WTC11 (cell line): ENCODE data around the gene SORCS2. TPM values are rescaled to one million over a fixed set of nuclear protein-coding genes. Genes with fewer than 3 reads are reported as not detected.

Experiments used
- ATAC-seq: fragments of 200-7000 bp; cut with Tn5 transposase; 2 replicates; pipeline ENCODE4 v1.10.0; 2021; ENCODE audit warnings: mild to moderate bottlenecking, moderate library complexity
- CTCF ChIA-PET: fragments of 300-600 bp; sonication (Branson Sonifier 250); formaldehyde crosslinking; loops from one replicate; lab custom pipeline; 2021; ENCODE audit warnings: antibody characterized with exemption; lab: Charles Lee
- POLR2A ChIA-PET: fragments of 350-600 bp; sonication (Branson Sonifier 250); formaldehyde crosslinking; loops from one replicate; lab custom pipeline; 2021; ENCODE audit warnings: antibody characterized with exemption; lab: Charles Lee
- DNase-seq: peaks from one replicate; pipeline ENCODE4 v3.0.0; 2021; ENCODE audit warnings: low spot score
- H3K27ac Mint-ChIP-seq: 2 replicates; pipeline ENCODE4 v1.8.0; 2021; ENCODE audit warnings: mixed read lengths
- H3K27me3 Mint-ChIP-seq: 2 replicates; pipeline ENCODE4 v1.8.0; 2021; ENCODE audit warnings: low read depth, mild to moderate bottlenecking, moderate library complexity, mixed read lengths
- H3K36me3 Mint-ChIP-seq: 2 replicates; pipeline ENCODE4 v1.8.0; 2021; ENCODE audit warnings: mixed read lengths
- H3K4me1 Mint-ChIP-seq: 2 replicates; pipeline ENCODE4 v1.8.0; 2022; ENCODE audit warnings: mixed read lengths
- H3K4me3 Mint-ChIP-seq: 2 replicates; pipeline ENCODE4 v1.8.0; 2021; ENCODE audit warnings: mild to moderate bottlenecking, moderate library complexity, mixed read lengths
- H3K9me3 Mint-ChIP-seq: 2 replicates; pipeline ENCODE4 v1.8.0; 2021; ENCODE audit warnings: mixed read lengths
- AR ChIP-seq: fragments of 250-450 bp; sonication (Bioruptor Pico); IDR thresholded peaks from 2 replicates; pipeline ENCODE4 v1.9.0; 2021; ENCODE audit warnings: mild to moderate bottlenecking
- ATF1 ChIP-seq: sonication (generic); formaldehyde crosslinking; IDR thresholded peaks from 2 replicates; pipeline ENCODE4 v1.8.1; 2023; ENCODE audit warnings: mild to moderate bottlenecking, moderate library complexity, missing genetic modification reagents
- CREM ChIP-seq: sonication (generic); formaldehyde crosslinking; IDR thresholded peaks from 2 replicates; pipeline ENCODE4 v1.8.1; 2022; ENCODE audit warnings: mild to moderate bottlenecking, missing genetic modification reagents, moderate library complexity
- ELF4 ChIP-seq: sonication (generic); formaldehyde crosslinking; IDR thresholded peaks from 2 replicates; pipeline ENCODE4 v1.8.1; 2022; ENCODE audit warnings: low read depth, mild to moderate bottlenecking, moderate library complexity, missing genetic modification reagents
- ESRRA ChIP-seq: sonication (generic); formaldehyde crosslinking; IDR thresholded peaks from 2 replicates; pipeline ENCODE4 v1.8.1; 2022; ENCODE audit warnings: mild to moderate bottlenecking, missing genetic modification reagents, borderline replicate concordance
- FOXP1 ChIP-seq: sonication (generic); formaldehyde crosslinking; IDR thresholded peaks from 2 replicates; pipeline ENCODE4 v1.8.0; 2022; ENCODE audit warnings: missing genetic modification reagents, mild to moderate bottlenecking, moderate library complexity, borderline replicate concordance
- IRF2 ChIP-seq: sonication (generic); formaldehyde crosslinking; IDR thresholded peaks from 2 replicates; pipeline ENCODE4 v1.8.0; 2022; ENCODE audit warnings: low read depth, missing genetic modification reagents, borderline replicate concordance
- JAZF1 ChIP-seq: fragments of 250-450 bp; sonication (Bioruptor Pico); IDR thresholded peaks from 2 replicates; pipeline ENCODE4 v1.9.0; 2021; ENCODE audit warnings: moderate library complexity, mild to moderate bottlenecking, inconsistent platforms
- KAT7 ChIP-seq: sonication (generic); formaldehyde crosslinking; IDR thresholded peaks from 2 replicates; pipeline ENCODE4 v1.8.1; 2023; ENCODE audit warnings: missing genetic modification reagents, mild to moderate bottlenecking, borderline replicate concordance
- OVOL2 ChIP-seq: fragments of 250-450 bp; sonication (Bioruptor Pico); IDR thresholded peaks from 2 replicates; pipeline ENCODE4 v1.9.0; 2021; ENCODE audit warnings: mild to moderate bottlenecking, borderline replicate concordance
- SMAD4 ChIP-seq: sonication (generic); formaldehyde crosslinking; IDR thresholded peaks from 2 replicates; pipeline ENCODE4 v1.8.0; 2022; ENCODE audit warnings: mild to moderate bottlenecking, missing genetic modification reagents
- TCF7 ChIP-seq: sonication (generic); formaldehyde crosslinking; IDR thresholded peaks from 2 replicates; pipeline ENCODE4 v1.8.0; 2022; ENCODE audit warnings: mild to moderate bottlenecking, low read depth, missing genetic modification reagents, moderate library complexity
- ZNF232 ChIP-seq: sonication (generic); formaldehyde crosslinking; IDR thresholded peaks from 2 replicates; pipeline ENCODE4 v1.8.0; 2022; ENCODE audit warnings: mild to moderate bottlenecking, missing genetic modification reagents
- ZNF263 ChIP-seq: sonication (generic); formaldehyde crosslinking; IDR thresholded peaks from 2 replicates; pipeline ENCODE4 v1.8.1; 2022; ENCODE audit warnings: low read depth, mild to moderate bottlenecking, moderate library complexity, missing genetic modification reagents
- ZNF512 ChIP-seq: sonication (generic); formaldehyde crosslinking; IDR thresholded peaks from 2 replicates; pipeline ENCODE4 v1.8.1; 2022; ENCODE audit warnings: missing genetic modification reagents, borderline replicate concordance
- ZSCAN18 ChIP-seq: fragments of 250-450 bp; sonication (Bioruptor Pico); IDR thresholded peaks from 2 replicates; pipeline ENCODE4 v2.1.2; 2022; ENCODE audit warnings: mild to moderate bottlenecking, moderate library complexity
- total RNA-seq: library from RNA; stranded (reverse); gene quantifications from 3 replicates; pipeline ENCODE4 v1.2.3, GENCODE V29; 2021
- TF ChIP-seq, protein P1 (sequence below): sonication (generic); formaldehyde crosslinking; IDR thresholded peaks from 2 replicates; pipeline ENCODE4 v1.8.0; 2022; ENCODE audit warnings: missing genetic modification reagents
- TF ChIP-seq, protein P2 (sequence below): fragments of 250-450 bp; sonication (Bioruptor Pico); IDR thresholded peaks from 2 replicates; pipeline ENCODE4 v1.9.0; 2021; ENCODE audit warnings: mild to moderate bottlenecking, borderline replicate concordance

Gene SORCS2
- total RNA-seq, 1 experiment from 2014 or later: 6.6 TPM

- no peak for DNase-seq
- CTCF ChIA-PET: interaction anchor here (1.0 to 1.2 kb wide), 2 partner anchors 153 to 184 kb away, joined by 3 read pairs; no protein-coding TSS in a partner anchor
- no peaks in the 10 kb centered on the region for H3K27me3 Mint-ChIP-seq
- H3K4me1 Mint-ChIP-seq: no peaks in the 10 kb centered on the region
- H3K4me3 Mint-ChIP-seq: no peak overlapping the region
- H3K9me3 Mint-ChIP-seq: peaks cover 40% of the 10 kb centered on the region
- H3K36me3 Mint-ChIP-seq: peaks cover 7% of the 10 kb centered on the region
- ATAC-seq: no peak
- TF ChIP-seq OVOL2 (CRISPR knock-in tag): no peak
- TF ChIP-seq ELF4 (CRISPR knock-in tag): no peak
- TF ChIP-seq, protein P1, sequence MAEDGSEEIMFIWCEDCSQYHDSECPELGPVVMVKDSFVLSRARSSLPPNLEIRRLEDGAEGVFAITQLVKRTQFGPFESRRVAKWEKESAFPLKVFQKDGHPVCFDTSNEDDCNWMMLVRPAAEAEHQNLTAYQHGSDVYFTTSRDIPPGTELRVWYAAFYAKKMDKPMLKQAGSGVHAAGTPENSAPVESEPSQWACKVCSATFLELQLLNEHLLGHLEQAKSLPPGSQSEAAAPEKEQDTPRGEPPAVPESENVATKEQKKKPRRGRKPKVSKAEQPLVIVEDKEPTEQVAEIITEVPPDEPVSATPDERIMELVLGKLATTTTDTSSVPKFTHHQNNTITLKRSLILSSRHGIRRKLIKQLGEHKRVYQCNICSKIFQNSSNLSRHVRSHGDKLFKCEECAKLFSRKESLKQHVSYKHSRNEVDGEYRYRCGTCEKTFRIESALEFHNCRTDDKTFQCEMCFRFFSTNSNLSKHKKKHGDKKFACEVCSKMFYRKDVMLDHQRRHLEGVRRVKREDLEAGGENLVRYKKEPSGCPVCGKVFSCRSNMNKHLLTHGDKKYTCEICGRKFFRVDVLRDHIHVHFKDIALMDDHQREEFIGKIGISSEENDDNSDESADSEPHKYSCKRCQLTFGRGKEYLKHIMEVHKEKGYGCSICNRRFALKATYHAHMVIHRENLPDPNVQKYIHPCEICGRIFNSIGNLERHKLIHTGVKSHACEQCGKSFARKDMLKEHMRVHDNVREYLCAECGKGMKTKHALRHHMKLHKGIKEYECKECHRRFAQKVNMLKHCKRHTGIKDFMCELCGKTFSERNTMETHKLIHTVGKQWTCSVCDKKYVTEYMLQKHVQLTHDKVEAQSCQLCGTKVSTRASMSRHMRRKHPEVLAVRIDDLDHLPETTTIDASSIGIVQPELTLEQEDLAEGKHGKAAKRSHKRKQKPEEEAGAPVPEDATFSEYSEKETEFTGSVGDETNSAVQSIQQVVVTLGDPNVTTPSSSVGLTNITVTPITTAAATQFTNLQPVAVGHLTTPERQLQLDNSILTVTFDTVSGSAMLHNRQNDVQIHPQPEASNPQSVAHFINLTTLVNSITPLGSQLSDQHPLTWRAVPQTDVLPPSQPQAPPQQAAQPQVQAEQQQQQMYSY (CRISPR knock-in tag): no peak
- no peak for TF ChIP-seq JAZF1 (CRISPR knock-in tag)
- no peak for TF ChIP-seq ZSCAN18 (CRISPR knock-in tag)
- no peak overlapping the region for H3K27ac Mint-ChIP-seq
- POLR2A ChIA-PET: no interaction called here
Measured at GRCh38 chr4:7342223-7343080, 150.1 kb downstream of the SORCS2 start.

DNA sequence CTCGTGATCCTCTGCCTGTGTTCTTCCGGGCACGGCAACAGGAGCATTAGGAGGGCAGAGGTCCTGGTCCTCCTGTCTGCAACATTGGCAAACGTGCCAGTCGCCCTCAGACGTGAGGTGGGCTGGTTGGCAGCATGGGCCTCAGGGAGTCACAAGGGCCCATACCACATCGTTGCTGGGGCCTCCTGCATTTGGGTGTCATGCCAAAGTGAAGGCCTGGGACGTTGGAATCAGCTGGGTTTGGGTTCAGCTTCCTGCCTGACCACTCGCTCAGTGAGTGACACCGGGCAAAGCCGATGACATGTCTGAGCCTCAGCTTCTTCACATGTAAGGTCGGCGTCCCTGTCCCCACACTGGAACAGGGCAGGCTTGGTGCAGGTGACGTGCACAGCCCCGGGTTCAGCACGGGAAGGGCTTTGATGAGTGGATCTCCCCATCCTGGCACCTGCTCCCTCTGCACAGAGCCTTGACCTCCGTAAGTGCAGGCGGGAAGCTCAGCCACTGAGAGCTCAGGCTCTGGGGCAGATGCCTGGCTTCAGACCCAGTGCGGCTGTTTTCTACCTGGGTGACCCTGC is 150.8 kb downstream of the SORCS2 start:
- POLR2A ChIA-PET: no interaction called here
- H3K36me3 Mint-ChIP-seq: peaks cover 3% of the 10 kb centered on the region
- CTCF ChIA-PET: interaction anchor here (1.0 to 1.2 kb wide), 2 partner anchors 154 to 184 kb away, joined by 3 read pairs; no protein-coding TSS in a partner anchor

DNA sequence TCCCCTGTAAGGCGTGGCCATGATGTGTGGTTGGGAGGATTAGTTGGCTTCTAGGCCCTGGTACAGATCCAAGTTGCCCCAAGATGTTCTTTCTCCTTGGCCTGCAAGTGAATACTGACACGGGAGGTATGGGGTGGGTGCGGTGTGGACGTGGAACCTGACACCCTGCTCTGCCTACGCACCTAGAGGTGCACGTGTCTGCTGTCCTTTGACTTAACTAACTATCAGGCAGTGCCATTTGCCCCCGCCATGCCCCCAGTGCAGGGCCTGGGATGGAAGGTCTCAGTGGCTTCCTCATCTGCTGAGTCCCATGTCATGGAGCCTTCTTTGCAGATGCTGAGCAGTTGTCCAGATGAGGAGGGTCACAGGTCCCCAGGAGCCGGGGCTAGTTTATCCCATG is 151.6 kb downstream of the SORCS2 start:
- no peaks in the 10 kb centered on the region for H3K4me1 Mint-ChIP-seq
- no peak overlapping the region for H3K4me3 Mint-ChIP-seq
- H3K9me3 Mint-ChIP-seq: peaks cover 33% of the 10 kb centered on the region
- CTCF ChIA-PET: interaction anchor here (1.0 to 1.2 kb wide), 2 partner anchors 155 to 183 kb away, joined by 3 read pairs; no protein-coding TSS in a partner anchor
- POLR2A ChIA-PET: no interaction called here
- ATAC-seq (no peak), DNase-seq (no peak)
- H3K27me3 Mint-ChIP-seq: no peaks in the 10 kb centered on the region
- H3K27ac Mint-ChIP-seq: no peak overlapping the region
- 0 out of 2 replicates have a peak, but pooled peaks cover 2% of the 10 kb centered on the region for H3K36me3 Mint-ChIP-seq
- TF ChIP-seq AR (CRISPR knock-in tag) (no peak), IRF2 (CRISPR knock-in tag) (no peak), ZNF232 (no peak), TCF7 (CRISPR knock-in tag) (no peak), SMAD4 (no peak), ZNF512 (CRISPR knock-in tag) (no peak), ESRRA (CRISPR knock-in tag) (no peak)
- TF ChIP-seq, protein P2, sequence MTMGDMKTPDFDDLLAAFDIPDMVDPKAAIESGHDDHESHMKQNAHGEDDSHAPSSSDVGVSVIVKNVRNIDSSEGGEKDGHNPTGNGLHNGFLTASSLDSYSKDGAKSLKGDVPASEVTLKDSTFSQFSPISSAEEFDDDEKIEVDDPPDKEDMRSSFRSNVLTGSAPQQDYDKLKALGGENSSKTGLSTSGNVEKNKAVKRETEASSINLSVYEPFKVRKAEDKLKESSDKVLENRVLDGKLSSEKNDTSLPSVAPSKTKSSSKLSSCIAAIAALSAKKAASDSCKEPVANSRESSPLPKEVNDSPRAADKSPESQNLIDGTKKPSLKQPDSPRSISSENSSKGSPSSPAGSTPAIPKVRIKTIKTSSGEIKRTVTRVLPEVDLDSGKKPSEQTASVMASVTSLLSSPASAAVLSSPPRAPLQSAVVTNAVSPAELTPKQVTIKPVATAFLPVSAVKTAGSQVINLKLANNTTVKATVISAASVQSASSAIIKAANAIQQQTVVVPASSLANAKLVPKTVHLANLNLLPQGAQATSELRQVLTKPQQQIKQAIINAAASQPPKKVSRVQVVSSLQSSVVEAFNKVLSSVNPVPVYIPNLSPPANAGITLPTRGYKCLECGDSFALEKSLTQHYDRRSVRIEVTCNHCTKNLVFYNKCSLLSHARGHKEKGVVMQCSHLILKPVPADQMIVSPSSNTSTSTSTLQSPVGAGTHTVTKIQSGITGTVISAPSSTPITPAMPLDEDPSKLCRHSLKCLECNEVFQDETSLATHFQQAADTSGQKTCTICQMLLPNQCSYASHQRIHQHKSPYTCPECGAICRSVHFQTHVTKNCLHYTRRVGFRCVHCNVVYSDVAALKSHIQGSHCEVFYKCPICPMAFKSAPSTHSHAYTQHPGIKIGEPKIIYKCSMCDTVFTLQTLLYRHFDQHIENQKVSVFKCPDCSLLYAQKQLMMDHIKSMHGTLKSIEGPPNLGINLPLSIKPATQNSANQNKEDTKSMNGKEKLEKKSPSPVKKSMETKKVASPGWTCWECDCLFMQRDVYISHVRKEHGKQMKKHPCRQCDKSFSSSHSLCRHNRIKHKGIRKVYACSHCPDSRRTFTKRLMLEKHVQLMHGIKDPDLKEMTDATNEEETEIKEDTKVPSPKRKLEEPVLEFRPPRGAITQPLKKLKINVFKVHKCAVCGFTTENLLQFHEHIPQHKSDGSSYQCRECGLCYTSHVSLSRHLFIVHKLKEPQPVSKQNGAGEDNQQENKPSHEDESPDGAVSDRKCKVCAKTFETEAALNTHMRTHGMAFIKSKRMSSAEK (CRISPR knock-in tag): no peak

More for the DNA sequence above, 150.8 kb downstream of the SORCS2 start:
- ATAC-seq: no peak
- Mint-ChIP-seq H3K27me3 (no peaks in the 10 kb centered on the region), H3K27ac (no peak overlapping the region), H3K4me1 (no peaks in the 10 kb centered on the region), H3K4me3 (no peak overlapping the region), H3K9me3 (peaks cover 36% of the 10 kb centered on the region)
- DNase-seq: no peak
- TF ChIP-seq ELF4 (CRISPR knock-in tag) (no peak), ATF1 (CRISPR knock-in tag) (no peak), KAT7 (no peak), ZNF263 (CRISPR knock-in tag) (no peak), FOXP1 (CRISPR knock-in tag) (no peak), CREM (CRISPR knock-in tag) (no peak), ESRRA (CRISPR knock-in tag) (no peak)
